B cell (primary cell): ENCODE data around the gene OR7G1. TPM values are rescaled to one million over a fixed set of nuclear protein-coding genes. Genes with fewer than 3 reads are reported as not detected.

Experiments
- ATAC-seq: fragments of 200-7000 bp; cut with Tn5 transposase; one replicate; pipeline ENCODE4 v1.10.0; 2021; ENCODE audit warnings: low read depth, mild to moderate bottlenecking, moderate number of reproducible peaks, moderate library complexity
- CTCF ChIA-PET: fragments of 350-600 bp; sonication (Branson Sonifier 250); formaldehyde crosslinking; loops from one replicate; lab custom pipeline; 2021; ENCODE audit warnings: antibody characterized with exemption, inconsistent platforms; lab: Charles Lee
- POLR2A ChIA-PET: fragments of 350-600 bp; sonication (Branson Sonifier 250); formaldehyde crosslinking; loops from one replicate; lab custom pipeline; 2021; ENCODE audit warnings: antibody characterized with exemption; lab: Charles Lee
- DNase-seq: peaks from one replicate; pipeline ENCODE4 v3.0.0; 2013
- H2AFZ ChIP-seq: 2 replicates; pipeline ENCODE4 v1.6.1; 2012; ENCODE audit warnings: mild to moderate bottlenecking, low read depth, low read length; ENCODE audit not compliant: insufficient read depth, poor library complexity, severe bottlenecking
- H3K27ac ChIP-seq, 2 donors: 1 replicate in 1 of 2; 2 replicates in 1 of 2; pipeline ENCODE4 v1.5.1; 2012 to 2013; ENCODE audit warnings: low read length in 2 of 2, mild to moderate bottlenecking in 2 of 2, moderate library complexity in 1 of 2
- H3K27me3 ChIP-seq, 4 experiments: fragments of 200-600 bp in 1 of 4; sonication (generic) in 1 of 4; replicated peaks in 1 of 4; 1 replicate in 2 of 4; 2 replicates in 2 of 4; pipeline versions ENCODE4 v1.6.1 to v1.7.0; 2013 to 2016; ENCODE audit warnings: low read length in 3 of 4, mild to moderate bottlenecking in 2 of 4, mixed read lengths in 1 of 4, moderate library complexity in 1 of 4; ENCODE audit not compliant: insufficient read depth in 4 of 4, control insufficient read depth in 3 of 4; ENCODE audit errors: control extremely low read depth in 1 of 4
- H3K36me3 ChIP-seq, 2 experiments: replicated peaks in 1 of 2; 1 replicate in 1 of 2; 2 replicates in 1 of 2; pipeline versions ENCODE4 v1.6.1 to v1.7.1; 2013; ENCODE audit warnings: low read length in 1 of 2; ENCODE audit not compliant: insufficient read depth in 2 of 2, control insufficient read depth in 1 of 2; ENCODE audit errors: control extremely low read depth in 1 of 2, extremely low read depth in 1 of 2
- H3K4me1 ChIP-seq, 2 donors: fragments of 200-600 bp in 1 of 2; sonication (generic) in 1 of 2; 1 replicate in 1 of 2; 2 replicates in 1 of 2; pipeline versions ENCODE4 v1.5.1 to v1.6.1; 2013 to 2017; ENCODE audit warnings: low read length in 2 of 2; ENCODE audit not compliant: control insufficient read depth in 2 of 2, insufficient read depth in 2 of 2
- H3K4me2 ChIP-seq: replicated peaks from 2 replicates; pipeline ENCODE3; 2012; ENCODE audit warnings: mild to moderate bottlenecking, low read depth, low read length; ENCODE audit not compliant: poor library complexity, severe bottlenecking
- H3K4me3 ChIP-seq, 5 experiments: fragments of 200-600 bp in 1 of 5; sonication (generic) in 1 of 5; 1 replicate in 3 of 5; 2 replicates in 2 of 5; pipeline versions ENCODE4 v1.5.1 to v1.7.0; 2011 to 2016; ENCODE audit warnings: low read length in 4 of 5, mild to moderate bottlenecking in 4 of 5, low read depth in 2 of 5, control low read depth in 1 of 5, moderate library complexity in 1 of 5; ENCODE audit not compliant: insufficient read depth in 1 of 5; ENCODE audit errors: control extremely low read depth in 1 of 5, extremely low read depth in 1 of 5
- H3K79me2 ChIP-seq: fragments of 200-600 bp; sonication (generic); one replicate; pipeline ENCODE4 v1.6.0; 2016; ENCODE audit warnings: low read length; ENCODE audit not compliant: control insufficient read depth, insufficient read depth
- H3K9ac ChIP-seq: fragments of 200-600 bp; sonication (generic); 2 replicates; pipeline ENCODE4 v1.6.1; 2017; ENCODE audit warnings: mild to moderate bottlenecking, low read length, moderate library complexity
- H3K9me3 ChIP-seq, 3 donors: one replicate each; pipeline versions ENCODE4 v1.6.1 to v1.7.1; 2013; ENCODE audit warnings: low read length in 2 of 3; ENCODE audit not compliant: control insufficient read depth in 2 of 3, insufficient read depth in 1 of 3; ENCODE audit errors: control extremely low read depth in 1 of 3
- H4K20me1 ChIP-seq: 2 replicates; pipeline ENCODE4 v1.6.0; 2012; ENCODE audit warnings: mild to moderate bottlenecking, low read length; ENCODE audit not compliant: insufficient read depth, control insufficient read depth, poor library complexity, severe bottlenecking
- H3K27ac Mint-ChIP-seq: one replicate; pipeline ENCODE4 v1.8.0; 2021; ENCODE audit warnings: mixed read lengths
- H3K27me3 Mint-ChIP-seq: one replicate; pipeline ENCODE4 v1.8.0; 2021; ENCODE audit warnings: mixed read lengths
- H3K4me1 Mint-ChIP-seq: one replicate; pipeline ENCODE4 v1.8.0; 2021; ENCODE audit warnings: mixed read lengths
- H3K4me3 Mint-ChIP-seq: one replicate; pipeline ENCODE4 v1.8.0; 2021; ENCODE audit warnings: mixed read lengths
- H3K9me3 Mint-ChIP-seq: one replicate; pipeline ENCODE4 v1.8.0; 2022; ENCODE audit warnings: mixed read lengths; ENCODE audit not compliant: insufficient read depth
- CTCF ChIP-seq: fragments of 200-600 bp; IDR thresholded peaks from one replicate; pipeline ENCODE4 v1.8.0; 2022; ENCODE audit warnings: antibody characterized with exemption, mild to moderate bottlenecking
- EZH2 ChIP-seq: IDR thresholded peaks from 2 replicates; pipeline ENCODE4 v1.6.1; 2012; ENCODE audit warnings: borderline replicate concordance, low read depth, mild to moderate bottlenecking, moderate library complexity, low read length; ENCODE audit not compliant: insufficient read depth, poor library complexity, severe bottlenecking
- WGBS: methylation state at CpG from one replicate; pipeline ENCODE4 v1.1.5; 2013; ENCODE audit warnings: missing lambda C conversion rate; ENCODE audit not compliant: insufficient coverage; 5-methylcytosine and 5-hydroxymethylcytosine counted together
- intact Hi-C: fragments of 100-400 bp; cut with micrococcal nuclease; formaldehyde crosslinking; loops from one replicate; pipeline ENCODE4 v1.10.0; 2022
- polyA plus RNA-seq: library from polyadenylated mRNA; depleted of rRNA; stranded (reverse); fragments of >200 nt; gene quantifications from 2 replicates; pipeline ENCODE4 v1.2.3, GENCODE V29; 2012
- total RNA-seq, 2 donors: library from RNA; stranded (reverse); fragments of 120-200 nt in 1 of 2; gene quantifications; 1 replicate in 1 of 2; 2 replicates in 1 of 2; pipeline versions ENCODE4 v1.2.3 to v1.2.4, GENCODE V29; 2013 to 2022

OR7G1 gene
- total and polyA plus RNA-seq, 2 donors (not counting 1 experiment from before 2014, with no cell fraction given): not detected

GRCh38 chr19:9146882-9147281 is 31.3 kb upstream of the OR7G1 start:
- Histone ChIP-seq H3K36me3 (peaks cover 0 to 37% of the 10 kb centered on the region in 2 experiments), H3K4me3 (no peak overlapping the region), H3K4me2 (no peak overlapping the region), H3K9me3 (peaks cover 3 to 27% (median 18%) of the 10 kb centered on the region in 3 donors), H4K20me1 (peaks cover 58% of the 10 kb centered on the region), H3K79me2 (peaks cover 100% of the 10 kb centered on the region), H2AFZ (no peak overlapping the region), H3K9ac (no peak overlapping the region), H3K27ac (no peak overlapping the region), H3K4me1 (peaks cover under 1 to 7% of the 10 kb centered on the region in 2 donors), H3K27me3 (no peaks in the 10 kb centered on the region)
- WGBS: no CpG with 5 or more reads among the region's 1 CpG
- no peak for ATAC-seq
- no peak for DNase-seq
- H3K4me3 Mint-ChIP-seq: no peak overlapping the region
- intact Hi-C loops: no loop called here
- no peak overlapping the region for H3K27ac Mint-ChIP-seq
- POLR2A ChIA-PET: no interaction called here
- peaks cover 48% of the 10 kb centered on the region for H3K4me1 Mint-ChIP-seq
- H3K27me3 Mint-ChIP-seq: no peaks in the 10 kb centered on the region
- H3K9me3 Mint-ChIP-seq: peaks cover 9% of the 10 kb centered on the region
- CTCF ChIA-PET: no interaction called here
- TF ChIP-seq EZH2: no peak
- TF ChIP-seq CTCF: no peak

- H3K9me3 Mint-ChIP-seq: peaks cover 3% of the 10 kb centered on the region
- peaks cover 45% of the 10 kb centered on the region for H3K4me1 Mint-ChIP-seq
- H3K4me2 ChIP-seq: no peak overlapping the region
- DNase-seq (no peak), ATAC-seq (no peak)
- H3K27ac Mint-ChIP-seq: no peak overlapping the region
- no peak overlapping the region for H3K4me3 ChIP-seq
- H4K20me1 ChIP-seq: peaks cover 44% of the 10 kb centered on the region
- peaks cover 0 to 34% of the 10 kb centered on the region in 2 experiments for H3K36me3 ChIP-seq
- 90% methylated on average over 5 of the region's 5 CpGs for WGBS
- no peak overlapping the region for H3K27ac ChIP-seq
- TF ChIP-seq CTCF (no peak), EZH2 (no peak)
- H2AFZ ChIP-seq: no peak overlapping the region
- no peaks in the 10 kb centered on the region for H3K27me3 Mint-ChIP-seq
- no peaks in the 10 kb centered on the region for H3K27me3 ChIP-seq
- ChIA-PET CTCF (no interaction called here), POLR2A (no interaction called here)
- intact Hi-C loops: loop anchor here (5.0 kb wide), 1 partner anchor 477 kb away; the partner anchor contains the start of gene ZNF561
- peaks cover 100% of the 10 kb centered on the region for H3K79me2 ChIP-seq
- no peak overlapping the region for H3K4me3 Mint-ChIP-seq
- peaks cover 12 to 15% of the 10 kb centered on the region in 2 donors for H3K4me1 ChIP-seq
- no peak overlapping the region for H3K9ac ChIP-seq
- H3K9me3 ChIP-seq: peaks cover 3 to 22% (median 18%) of the 10 kb centered on the region in 3 donors
Observed at GRCh38 chr19:9144920-9145319, 29.4 kb upstream of the OR7G1 start.
